ENCODE data around the gene MSANTD1. TPM values are rescaled to one million over a fixed set of nuclear protein-coding genes. Genes with fewer than 3 reads are reported as not detected.

MSANTD1 gene
- total RNA-seq, 1 experiment from 2014 or later: 1.4 TPM

DNA sequence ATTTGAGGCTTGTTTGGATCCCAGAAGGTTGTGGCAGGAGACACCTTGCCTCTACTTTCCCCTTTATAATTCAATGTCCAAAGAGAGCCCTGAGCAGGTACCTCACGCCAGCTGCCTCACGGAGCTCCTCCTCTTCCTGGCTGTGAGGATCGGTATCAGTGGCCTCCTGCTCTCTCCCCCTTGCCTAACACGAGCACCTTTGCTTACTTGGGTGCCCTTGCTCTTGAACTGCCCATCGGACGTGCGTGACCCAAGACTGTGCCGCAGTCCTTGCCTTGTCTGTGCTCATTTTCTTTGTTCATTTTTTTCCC is 27.8 kb upstream of the MSANTD1 start:
- no TSS peak for BruUV-seq (replicated peaks)
- CTCF ChIA-PET: no interaction called here
- Mint-ChIP-seq H3K27me3 (ENCODE audit: unreplicated experiment) (no peaks in the 10 kb centered on the region), H3K4me3 (ENCODE audit: low read depth, unreplicated experiment) (no peak overlapping the region), H3K4me1 (ENCODE audit: low read depth, unreplicated experiment) (no peaks in the 10 kb centered on the region), H3K27ac (ENCODE audit: unreplicated experiment) (no peak overlapping the region), H3K9me3 (ENCODE audit: low read depth, unreplicated experiment) (no peaks in the 10 kb centered on the region), H3K36me3 (ENCODE audit: insufficient read depth, unreplicated experiment) (peaks cover 10% of the 10 kb centered on the region)
- DNase-seq: no peak
- intact Hi-C loops (cut with micrococcal nuclease; ENCODE audit: unreplicated experiment): no loop called here
- TF ChIP-seq CTCF (IDR thresholded peaks at IDR 0.05; ENCODE audit: unreplicated experiment): no peak

GRCh38 chr4:3221996-3222395 is 27.0 kb upstream of the MSANTD1 start:
- CTCF ChIA-PET: no interaction called here
- no TSS peak for BruUV-seq (replicated peaks)
- no peak for TF ChIP-seq CTCF (IDR thresholded peaks at IDR 0.05; ENCODE audit: unreplicated experiment)
- H3K36me3 Mint-ChIP-seq (ENCODE audit: insufficient read depth, unreplicated experiment): peaks cover 10% of the 10 kb centered on the region
- DNase-seq: no peak
- no peaks in the 10 kb centered on the region for H3K9me3 Mint-ChIP-seq (ENCODE audit: low read depth, unreplicated experiment)
- no peaks in the 10 kb centered on the region for H3K27me3 Mint-ChIP-seq (ENCODE audit: unreplicated experiment)
- no peak overlapping the region for H3K27ac Mint-ChIP-seq (ENCODE audit: unreplicated experiment)
- no peak overlapping the region for H3K4me3 Mint-ChIP-seq (ENCODE audit: low read depth, unreplicated experiment)
- no peaks in the 10 kb centered on the region for H3K4me1 Mint-ChIP-seq (ENCODE audit: low read depth, unreplicated experiment)
- intact Hi-C loops (cut with micrococcal nuclease; ENCODE audit: unreplicated experiment): no loop called here

DNA sequence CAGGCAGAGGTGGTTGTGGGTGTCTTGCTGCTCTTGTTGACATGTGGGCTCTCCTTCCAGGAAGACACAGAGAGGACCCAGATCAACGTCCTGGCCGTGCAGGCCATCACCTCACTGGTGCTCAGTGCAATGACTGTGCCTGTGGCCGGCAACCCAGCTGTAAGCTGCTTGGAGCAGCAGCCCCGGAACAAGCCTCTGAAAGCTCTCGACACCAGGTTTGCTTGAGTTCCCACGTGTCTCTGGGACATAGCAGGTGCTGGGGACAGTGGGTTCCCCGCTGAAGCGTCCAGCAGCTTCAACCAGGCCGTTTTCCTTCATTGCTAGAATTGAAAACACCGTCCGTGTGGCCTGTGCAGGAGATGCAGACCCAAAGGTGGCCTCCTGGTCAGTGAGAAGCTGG is 25.6 kb upstream of the MSANTD1 start:
- DNase-seq: no peak
- Mint-ChIP-seq H3K27me3 (ENCODE audit: unreplicated experiment) (no peaks in the 10 kb centered on the region), H3K4me3 (ENCODE audit: low read depth, unreplicated experiment) (no peak overlapping the region), H3K4me1 (ENCODE audit: low read depth, unreplicated experiment) (no peaks in the 10 kb centered on the region), H3K36me3 (ENCODE audit: insufficient read depth, unreplicated experiment) (peaks cover 7% of the 10 kb centered on the region), H3K27ac (ENCODE audit: unreplicated experiment) (no peak overlapping the region), H3K9me3 (ENCODE audit: low read depth, unreplicated experiment) (no peaks in the 10 kb centered on the region)
- BruUV-seq (replicated peaks): no TSS peak
- CTCF ChIA-PET: no interaction called here
- intact Hi-C loops (cut with micrococcal nuclease; ENCODE audit: unreplicated experiment): no loop called here
- no peak for TF ChIP-seq CTCF (IDR thresholded peaks at IDR 0.05; ENCODE audit: unreplicated experiment)

DNA sequence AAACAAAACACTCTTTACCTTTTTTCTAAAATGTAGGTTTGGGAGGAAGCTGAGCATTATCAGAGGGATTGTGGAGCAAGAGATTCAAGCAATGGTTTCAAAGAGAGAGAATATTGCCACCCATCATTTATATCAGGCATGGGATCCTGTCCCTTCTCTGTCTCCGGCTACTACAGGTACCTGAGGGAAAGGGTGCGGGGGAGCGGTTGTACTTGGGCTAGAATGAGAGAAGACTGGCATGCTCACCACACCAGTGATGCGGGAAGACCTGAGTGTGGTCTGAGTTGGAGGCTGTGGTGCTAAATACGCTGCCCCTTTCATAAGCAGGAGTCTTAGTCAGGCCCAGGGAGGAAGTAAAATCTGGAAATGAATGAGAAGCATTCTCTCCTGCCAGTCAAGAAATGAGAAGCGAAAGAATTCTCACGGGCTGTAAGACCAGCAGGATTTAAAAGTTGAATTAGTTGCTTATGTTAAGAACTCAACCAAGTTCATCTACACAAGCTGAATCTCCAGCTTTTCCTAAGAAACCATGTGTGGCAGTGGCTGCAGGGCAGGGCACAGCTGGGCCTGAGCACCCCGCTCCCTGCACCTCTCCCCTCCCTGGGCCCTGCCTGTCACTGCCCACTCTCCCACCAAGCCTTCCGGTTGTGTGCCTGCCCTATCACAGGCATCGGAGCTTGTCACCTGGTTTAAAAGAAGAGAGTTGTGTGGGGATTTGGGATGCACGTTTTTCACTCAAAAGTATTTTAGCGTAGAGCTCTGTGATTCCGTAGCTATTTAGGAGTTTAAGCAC is 24.8 kb upstream of the MSANTD1 start:
- no peak for TF ChIP-seq CTCF (IDR thresholded peaks at IDR 0.05; ENCODE audit: unreplicated experiment)
- Mint-ChIP-seq H3K4me1 (ENCODE audit: low read depth, unreplicated experiment) (no peaks in the 10 kb centered on the region), H3K9me3 (ENCODE audit: low read depth, unreplicated experiment) (peaks cover 2% of the 10 kb centered on the region), H3K36me3 (ENCODE audit: insufficient read depth, unreplicated experiment) (peaks cover 6% of the 10 kb centered on the region), H3K27ac (ENCODE audit: unreplicated experiment) (no peak overlapping the region), H3K4me3 (ENCODE audit: low read depth, unreplicated experiment) (no peak overlapping the region), H3K27me3 (ENCODE audit: unreplicated experiment) (no peaks in the 10 kb centered on the region)
- intact Hi-C loops (cut with micrococcal nuclease; ENCODE audit: unreplicated experiment): no loop called here
- no TSS peak for BruUV-seq (replicated peaks)
- CTCF ChIA-PET: no interaction called here
- DNase-seq: no peak

Measured in Calu3 (cell line).